ENCODE measurements around the gene CTDSP2.
A peak's percentile ranks its signal among the peaks of the same experiment; 100 is the strongest.
"Not testable (repeated sequence)": the region's sequence is repeated elsewhere in the genome, so short reads cannot be mapped to it uniquely, and the experiment has no call there.

CTDSP2 gene

GRCh38 chr12:57775044-57775443, 71.5 kb downstream of the CTDSP2 start:
- no peak overlapping the region for H3K27ac ChIP-seq
- TF ChIP-seq CTCF (IDR thresholded peaks at IDR 0.05) (no peak), ZFX (IDR thresholded peaks at IDR 0.05; ENCODE audit: borderline replicate concordance) (no peak)

GRCh38 chr12:57774634-57775033, 71.9 kb downstream of the CTDSP2 start:
- not testable (repeated sequence) for H3K27ac ChIP-seq

- no peak for TF ChIP-seq ZFX (IDR thresholded peaks at IDR 0.05; ENCODE audit: borderline replicate concordance)
- no peak for TF ChIP-seq CTCF (IDR thresholded peaks at IDR 0.05)
- peak within 1 kb of the TSS; percentile 95 for H3K27ac ChIP-seq
Measured at GRCh38 chr12:57772429-57773322, 73.9 kb downstream of the CTDSP2 start, which contains the start of gene EEF1AKMT3. TSS of gene EEF1AKMT3 (plus strand) at chr12:57772614. CDS start at chr12:57772725, 111 bp downstream.

GRCh38 chr12:57771873-57772428, 74.6 kb downstream of the CTDSP2 start, which contains the start of gene METTL1:
TSS of gene METTL1 (minus strand) at chr12:57772105. CDS start at chr12:57772083, 22 bp downstream.
- H3K27ac ChIP-seq = peak within 1 kb of the TSS; percentile 95
- TF ChIP-seq CTCF (IDR thresholded peaks at IDR 0.05) = no peak; the same call in 1 of the 2 replicates
- TF ChIP-seq ZFX (IDR thresholded peaks at IDR 0.05; ENCODE audit: borderline replicate concordance) = no peak

- H3K27ac ChIP-seq = peak overlapping the region; percentile 95
- TF ChIP-seq CTCF (IDR thresholded peaks at IDR 0.05) (no peak), ZFX (IDR thresholded peaks at IDR 0.05; ENCODE audit: borderline replicate concordance) (no peak)
Measured at GRCh38 chr12:57771236-57771872, 75.2 kb downstream of the CTDSP2 start.

GRCh38 chr12:57770734-57771133, 75.8 kb downstream of the CTDSP2 start:
- no peak for TF ChIP-seq ZFX (IDR thresholded peaks at IDR 0.05; ENCODE audit: borderline replicate concordance)
- TF ChIP-seq CTCF (IDR thresholded peaks at IDR 0.05) = no peak
- H3K27ac ChIP-seq = peak overlapping the region; percentile 95

Data from 22Rv1 (cell line).